ENCODE results near the gene UGT1A1. TPM values are rescaled to one million over a fixed set of nuclear protein-coding genes. Genes with fewer than 3 reads are reported as not detected.
"Not testable (repeated sequence)": the region's sequence is repeated elsewhere in the genome, so short reads cannot be mapped to it uniquely, and the experiment has no call there.

The UGT1A1 gene
- total and polyA plus RNA-seq, 2 donors, result 1.9 to 5.6 TPM

- WGBS, result 76% methylated on average over 10 of the region's 10 CpGs
- Histone ChIP-seq H3K4me1 (ENCODE audit: insufficient read depth) (no peaks in the 10 kb centered on the region), H3K27ac (ENCODE audit: low read depth) (no peak overlapping the region), H3K36me3 (ENCODE audit: insufficient read depth) (no peaks in the 10 kb centered on the region), H3K4me3 (ENCODE audit: low read depth, low read length) (no peak overlapping the region)
- DNase-seq (ENCODE audit: extremely low spot score), result no peak
Measured at GRCh38 chr2:233746475-233747282, 13.4 kb upstream of the UGT1A1 start.

- no peaks in the 10 kb centered on the region for H3K4me1 ChIP-seq (ENCODE audit: insufficient read depth)
- WGBS, result 85% methylated on average over 6 of the region's 6 CpGs
- no peak overlapping the region for H3K4me3 ChIP-seq (ENCODE audit: low read depth, low read length)
- H3K36me3 ChIP-seq (ENCODE audit: insufficient read depth), result no peaks in the 10 kb centered on the region
- no peak for DNase-seq (ENCODE audit: extremely low spot score)
- H3K27ac ChIP-seq (ENCODE audit: low read depth), result no peak overlapping the region
Measured at GRCh38 chr2:233747283-233747544, 12.9 kb upstream of the UGT1A1 start.

- DNase-seq (ENCODE audit: extremely low spot score); H3K4me3 ChIP-seq (ENCODE audit: low read depth, low read length); H3K36me3 ChIP-seq (ENCODE audit: insufficient read depth); H3K4me1 ChIP-seq (ENCODE audit: insufficient read depth); H3K27ac ChIP-seq (ENCODE audit: low read depth): not testable (repeated sequence)
- 79% methylated on average over 2 of the region's 2 CpGs for WGBS
Measured at GRCh38 chr2:233750689-233751088, 9.4 kb upstream of the UGT1A1 start.

- DNase-seq (ENCODE audit: extremely low spot score); H3K4me1 ChIP-seq (ENCODE audit: insufficient read depth); H3K4me3 ChIP-seq (ENCODE audit: low read depth, low read length); H3K27ac ChIP-seq (ENCODE audit: low read depth); H3K36me3 ChIP-seq (ENCODE audit: insufficient read depth): not testable (repeated sequence)
- WGBS, result 69% methylated on average over 2 of the region's 2 CpGs
Measured at GRCh38 chr2:233751212-233752009, 8.7 kb upstream of the UGT1A1 start.

- Histone ChIP-seq H3K27ac (ENCODE audit: low read depth) (no peak overlapping the region), H3K36me3 (ENCODE audit: insufficient read depth) (no peaks in the 10 kb centered on the region), H3K4me1 (ENCODE audit: insufficient read depth) (no peaks in the 10 kb centered on the region), H3K4me3 (ENCODE audit: low read depth, low read length) (no peak overlapping the region)
- 89% methylated on average over 44 of the region's 44 CpGs for WGBS
- no peak for DNase-seq (ENCODE audit: extremely low spot score)
Measured at GRCh38 chr2:233754872-233755611, 5.0 kb upstream of the UGT1A1 start.

- no peak for DNase-seq (ENCODE audit: extremely low spot score)
Measured at GRCh38 chr2:233756429-233757081, 3.5 kb upstream of the UGT1A1 start.

GRCh38 chr2:233758141-233758540, 1.9 kb upstream of the UGT1A1 start:
- H3K4me1 ChIP-seq (ENCODE audit: insufficient read depth), result no peaks in the 10 kb centered on the region
- no peak overlapping the region for H3K27ac ChIP-seq (ENCODE audit: low read depth)
- no peak overlapping the region for H3K4me3 ChIP-seq (ENCODE audit: low read depth, low read length)
- no peaks in the 10 kb centered on the region for H3K36me3 ChIP-seq (ENCODE audit: insufficient read depth)
- DNase-seq (ENCODE audit: extremely low spot score), result no peak

More at GRCh38 chr2:233756429-233757081, 3.5 kb upstream of the UGT1A1 start:
- Histone ChIP-seq H3K4me1 (ENCODE audit: insufficient read depth) (no peaks in the 10 kb centered on the region), H3K27ac (ENCODE audit: low read depth) (no peak overlapping the region), H3K4me3 (ENCODE audit: low read depth, low read length) (no peak overlapping the region), H3K36me3 (ENCODE audit: insufficient read depth) (no peaks in the 10 kb centered on the region)
- 72% methylated on average over 7 of the region's 7 CpGs for WGBS

GRCh38 chr2:233758849-233759248, 1.2 kb upstream of the UGT1A1 start:
- Histone ChIP-seq H3K4me3 (ENCODE audit: low read depth, low read length) (no peak overlapping the region), H3K36me3 (ENCODE audit: insufficient read depth) (no peaks in the 10 kb centered on the region), H3K4me1 (ENCODE audit: insufficient read depth) (no peaks in the 10 kb centered on the region), H3K27ac (ENCODE audit: low read depth) (peak overlapping the region; percentile 41)
- DNase-seq (ENCODE audit: extremely low spot score), result no peak
- 84% methylated on average over 2 of the region's 2 CpGs for WGBS

- peak overlapping the region; percentile 54 for H3K27ac ChIP-seq (ENCODE audit: low read depth)
- DNase-seq (ENCODE audit: extremely low spot score), result no peak
- no peaks in the 10 kb centered on the region for H3K4me1 ChIP-seq (ENCODE audit: insufficient read depth)
- 62% methylated on average over 4 of the region's 4 CpGs for WGBS
- no peaks in the 10 kb centered on the region for H3K36me3 ChIP-seq (ENCODE audit: insufficient read depth)
- no peak overlapping the region for H3K4me3 ChIP-seq (ENCODE audit: low read depth, low read length)
Measured at GRCh38 chr2:233761040-233761769, 1.1 kb downstream of the UGT1A1 start.

- no peaks in the 10 kb centered on the region for H3K4me1 ChIP-seq (ENCODE audit: insufficient read depth)
- no peak overlapping the region for H3K27ac ChIP-seq (ENCODE audit: low read depth)
- H3K36me3 ChIP-seq (ENCODE audit: insufficient read depth), result no peaks in the 10 kb centered on the region
- 68% methylated on average over 7 of the region's 7 CpGs for WGBS
- no peak for DNase-seq (ENCODE audit: extremely low spot score)
- H3K4me3 ChIP-seq (ENCODE audit: low read depth, low read length), result no peak overlapping the region
Measured at GRCh38 chr2:233764264-233764663, 4.2 kb downstream of the UGT1A1 start.

GRCh38 chr2:233764761-233765160, 4.7 kb downstream of the UGT1A1 start:
- no peak for DNase-seq (ENCODE audit: extremely low spot score)
- 55% methylated on average over 3 of the region's 3 CpGs for WGBS
- H3K4me1 ChIP-seq (ENCODE audit: insufficient read depth), result no peaks in the 10 kb centered on the region
- H3K36me3 ChIP-seq (ENCODE audit: insufficient read depth), result no peaks in the 10 kb centered on the region
- peak overlapping the region; percentile 15 for H3K27ac ChIP-seq (ENCODE audit: low read depth)
- H3K4me3 ChIP-seq (ENCODE audit: low read depth, low read length), result no peak overlapping the region

- H3K4me1 ChIP-seq (ENCODE audit: insufficient read depth), result no peaks in the 10 kb centered on the region
- WGBS, result 79% methylated on average over 4 of the region's 4 CpGs
- no peak for DNase-seq (ENCODE audit: extremely low spot score)
- no peak overlapping the region for H3K27ac ChIP-seq (ENCODE audit: low read depth)
- no peaks in the 10 kb centered on the region for H3K36me3 ChIP-seq (ENCODE audit: insufficient read depth)
- no peak overlapping the region for H3K4me3 ChIP-seq (ENCODE audit: low read depth, low read length)
Measured at GRCh38 chr2:233766416-233766815, 6.3 kb downstream of the UGT1A1 start.

GRCh38 chr2:233768076-233768475, 8.0 kb downstream of the UGT1A1 start:
- Histone ChIP-seq H3K36me3 (ENCODE audit: insufficient read depth) (no peaks in the 10 kb centered on the region), H3K27ac (ENCODE audit: low read depth) (no peak overlapping the region), H3K4me3 (ENCODE audit: low read depth, low read length) (no peak overlapping the region), H3K4me1 (ENCODE audit: insufficient read depth) (no peaks in the 10 kb centered on the region)
- DNase-seq (ENCODE audit: extremely low spot score), result no peak
- 76% methylated on average over 4 of the region's 4 CpGs for WGBS

Data from urinary bladder (tissue), 4 donors.